Calu3 (cell line): Measurements from ENCODE around the gene MRPS34. TPM values are rescaled to one million over a fixed set of nuclear protein-coding genes. Genes with fewer than 3 reads are reported as not detected.

ENCODE experiments used
- BruUV-seq: library from RNA; stranded (reverse); fragments of 400-500 nt; replicated peaks from 2 replicates; lab custom pipeline; 2021; lab: Mats Ljungman, UMichigan
- CTCF ChIA-PET: fragments of 300-600 bp; sonication (Branson Sonifier 250); formaldehyde crosslinking; loops from one replicate; lab custom pipeline; 2022; ENCODE audit warnings: antibody characterized with exemption; lab: Charles Lee
- DNase-seq: peaks from one replicate; pipeline ENCODE4 v3.0.0; 2022
- H3K27ac Mint-ChIP-seq: one replicate; pipeline ENCODE4 v1.8.0; 2022; ENCODE audit warnings: mixed read lengths; ENCODE audit not compliant: unreplicated experiment
- H3K27me3 Mint-ChIP-seq: one replicate; pipeline ENCODE4 v1.8.0; 2022; ENCODE audit warnings: mixed read lengths; ENCODE audit not compliant: unreplicated experiment
- H3K36me3 Mint-ChIP-seq: one replicate; pipeline ENCODE4 v1.8.0; 2022; ENCODE audit warnings: mild to moderate bottlenecking, moderate library complexity, mixed read lengths; ENCODE audit not compliant: insufficient read depth, unreplicated experiment
- H3K4me1 Mint-ChIP-seq: one replicate; pipeline ENCODE4 v1.8.0; 2022; ENCODE audit warnings: mild to moderate bottlenecking, low read depth, mixed read lengths; ENCODE audit not compliant: unreplicated experiment
- H3K4me3 Mint-ChIP-seq: one replicate; pipeline ENCODE4 v1.8.0; 2022; ENCODE audit warnings: mild to moderate bottlenecking, low read depth, moderate library complexity, mixed read lengths; ENCODE audit not compliant: unreplicated experiment
- H3K9me3 Mint-ChIP-seq: one replicate; pipeline ENCODE4 v1.8.0; 2022; ENCODE audit warnings: low read depth, mixed read lengths; ENCODE audit not compliant: unreplicated experiment
- CTCF ChIP-seq: fragments of 200-600 bp; IDR thresholded peaks from one replicate; pipeline ENCODE4 v1.8.0; 2022; ENCODE audit warnings: antibody characterized with exemption; ENCODE audit not compliant: unreplicated experiment
- intact Hi-C: fragments of 100-400 bp; cut with micrococcal nuclease; formaldehyde crosslinking; loops from one replicate; pipeline ENCODE4 v1.10.0; 2022; ENCODE audit not compliant: unreplicated experiment
- total RNA-seq: library from RNA; stranded (reverse); gene quantifications from 2 replicates; pipeline ENCODE4 v1.2.3, GENCODE V29; 2022

MRPS34 gene
- total RNA-seq, 1 experiment from 2014 or later = 135 TPM

GRCh38 chr16:1791256-1791942, 18.5 kb upstream of the MRPS34 start:
- H3K27me3 Mint-ChIP-seq = no peaks in the 10 kb centered on the region
- no TSS peak for BruUV-seq
- no peaks in the 10 kb centered on the region for H3K4me1 Mint-ChIP-seq
- DNase-seq = no peak
- no peak overlapping the region for H3K4me3 Mint-ChIP-seq
- no peak for TF ChIP-seq CTCF
- no peak overlapping the region for H3K27ac Mint-ChIP-seq
- CTCF ChIA-PET = no interaction called here
- intact Hi-C loops = no loop called here
- H3K9me3 Mint-ChIP-seq = no peaks in the 10 kb centered on the region
- peaks cover 40% of the 10 kb centered on the region for H3K36me3 Mint-ChIP-seq

- Mint-ChIP-seq H3K4me1 (no peaks in the 10 kb centered on the region), H3K27me3 (no peaks in the 10 kb centered on the region), H3K4me3 (no peak overlapping the region), H3K36me3 (peaks cover 44% of the 10 kb centered on the region), H3K27ac (no peak overlapping the region), H3K9me3 (no peaks in the 10 kb centered on the region)
- TF ChIP-seq CTCF = no peak
- CTCF ChIA-PET = no interaction called here
- intact Hi-C loops = no loop called here
- BruUV-seq = no TSS peak
- DNase-seq = no peak
Observed at GRCh38 chr16:1790611-1791255, 17.8 kb upstream of the MRPS34 start.

GRCh38 chr16:1790261-1790610, 17.3 kb upstream of the MRPS34 start:
- no peak overlapping the region for H3K27ac Mint-ChIP-seq
- intact Hi-C loops = no loop called here
- H3K4me1 Mint-ChIP-seq = no peaks in the 10 kb centered on the region
- CTCF ChIA-PET = no interaction called here
- no peaks in the 10 kb centered on the region for H3K27me3 Mint-ChIP-seq
- peaks cover 48% of the 10 kb centered on the region for H3K36me3 Mint-ChIP-seq
- no TSS peak for BruUV-seq
- no peak for DNase-seq
- no peak for TF ChIP-seq CTCF
- H3K4me3 Mint-ChIP-seq = no peak overlapping the region
- no peaks in the 10 kb centered on the region for H3K9me3 Mint-ChIP-seq

GRCh38 chr16:1789643-1790045, 16.7 kb upstream of the MRPS34 start:
- Mint-ChIP-seq H3K36me3 (peaks cover 51% of the 10 kb centered on the region), H3K27ac (no peak overlapping the region), H3K4me1 (no peaks in the 10 kb centered on the region), H3K27me3 (no peaks in the 10 kb centered on the region), H3K4me3 (no peak overlapping the region), H3K9me3 (no peaks in the 10 kb centered on the region)
- CTCF ChIA-PET = no interaction called here
- DNase-seq = no peak
- BruUV-seq = no TSS peak
- TF ChIP-seq CTCF = no peak
- intact Hi-C loops = no loop called here
